ENCODE data around the gene LRRC61.
"Not testable (repeated sequence)": the region's sequence is repeated elsewhere in the genome, so short reads cannot be mapped to it uniquely, and the experiment has no call there.

The LRRC61 gene

DNA sequence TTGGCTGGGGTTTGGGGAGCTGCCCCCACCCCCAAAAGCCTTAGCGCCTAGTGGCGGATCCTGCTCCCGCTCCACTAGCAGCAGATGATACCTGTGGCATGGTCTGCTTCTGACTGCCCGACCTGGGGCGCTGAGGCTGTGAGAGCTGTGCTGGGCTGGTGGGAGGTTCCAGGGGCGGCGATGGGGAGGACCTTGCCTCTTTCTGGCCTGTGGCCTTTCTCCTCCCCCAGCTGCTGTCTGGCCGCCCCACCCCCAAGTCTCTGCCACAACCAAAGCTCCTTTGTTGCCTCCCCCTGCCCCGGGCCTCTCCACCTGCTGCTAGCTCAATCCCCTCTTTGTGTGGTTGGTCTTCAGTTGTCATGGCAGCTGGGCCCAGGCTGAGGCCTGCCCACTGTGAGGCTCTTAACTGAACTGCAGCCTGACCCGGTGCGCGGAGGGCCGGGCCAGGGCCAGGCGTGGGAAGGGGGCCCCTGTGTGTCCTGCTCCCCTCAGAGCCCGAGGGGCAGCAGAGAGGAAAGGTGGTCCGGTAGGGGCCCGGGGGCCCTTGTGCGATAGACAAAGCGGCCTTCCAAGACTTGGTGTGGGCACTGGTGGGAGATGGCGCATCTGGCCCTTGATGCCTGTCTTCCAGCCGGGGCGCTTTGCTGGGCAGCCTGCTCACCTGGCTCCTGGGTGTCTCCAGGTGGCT is 60.7 kb downstream of the LRRC61 start:
- no peak for DNase-seq (ENCODE audit: low read depth)

DNA sequence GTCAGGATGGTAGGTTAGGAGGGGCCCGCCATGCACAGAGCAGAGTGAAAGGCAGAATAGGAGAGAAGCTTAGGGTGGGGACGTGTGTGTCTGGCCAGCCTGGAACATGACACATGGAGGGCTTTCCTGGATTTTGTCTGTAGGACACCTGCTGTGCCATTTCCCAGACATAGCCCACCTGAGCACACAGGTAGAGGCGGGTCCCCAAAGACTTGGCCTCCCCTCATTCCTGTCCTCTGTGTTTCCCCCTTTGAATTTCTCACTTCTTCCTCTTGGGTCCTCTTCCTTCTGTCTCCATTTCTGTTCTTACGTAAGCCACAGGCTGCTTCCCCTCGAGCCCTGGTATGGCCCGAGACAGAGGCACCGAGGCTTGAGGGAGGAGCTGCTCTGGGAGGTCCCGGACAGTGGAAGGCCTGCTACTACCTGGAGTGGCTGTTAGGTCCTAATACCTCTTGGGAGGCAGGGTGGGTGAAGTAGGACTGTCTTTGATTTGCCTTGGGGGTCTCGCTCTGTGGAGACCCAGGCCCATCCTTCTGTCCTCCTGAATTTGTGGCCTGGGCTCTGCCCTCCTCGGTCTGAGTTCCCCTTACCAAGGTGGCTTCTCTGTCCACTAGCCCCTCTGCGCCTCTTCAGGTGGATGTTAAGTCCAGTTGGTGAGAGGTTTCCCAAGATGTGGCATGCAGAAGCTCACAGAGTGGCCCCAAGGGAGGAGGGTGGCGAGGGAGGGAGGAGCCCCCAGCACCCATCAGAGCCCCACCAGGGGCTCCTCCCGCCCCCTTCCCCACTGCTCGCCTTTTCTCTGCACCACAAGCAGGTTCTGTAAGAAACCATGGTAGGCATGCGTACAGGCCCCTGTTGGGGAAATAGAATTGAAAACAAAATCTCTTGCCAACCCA is 61.5 kb downstream of the LRRC61 start:
- no peak for DNase-seq (ENCODE audit: low read depth)

DNA sequence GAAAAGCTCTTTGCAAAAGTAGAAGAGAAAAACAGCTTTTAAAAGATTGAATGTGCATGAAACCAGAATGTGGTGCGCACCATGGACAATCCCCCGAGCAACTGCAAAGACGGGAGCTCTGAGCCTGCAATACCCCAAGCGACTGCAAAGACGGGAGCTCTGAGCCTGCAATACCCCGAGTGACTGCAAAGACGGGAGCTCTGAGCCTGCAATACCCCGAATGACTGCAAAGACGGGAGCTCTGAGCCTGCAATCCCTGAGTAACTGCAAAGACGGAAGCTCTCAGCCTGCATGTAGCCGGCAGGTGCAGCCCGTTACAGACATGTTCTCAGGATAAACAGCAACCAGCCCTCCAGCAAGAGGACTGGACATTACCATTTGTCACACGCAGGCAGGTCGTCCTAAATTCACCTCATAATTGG is 62.2 kb downstream of the LRRC61 start:
- no peak for DNase-seq (ENCODE audit: low read depth)

DNA sequence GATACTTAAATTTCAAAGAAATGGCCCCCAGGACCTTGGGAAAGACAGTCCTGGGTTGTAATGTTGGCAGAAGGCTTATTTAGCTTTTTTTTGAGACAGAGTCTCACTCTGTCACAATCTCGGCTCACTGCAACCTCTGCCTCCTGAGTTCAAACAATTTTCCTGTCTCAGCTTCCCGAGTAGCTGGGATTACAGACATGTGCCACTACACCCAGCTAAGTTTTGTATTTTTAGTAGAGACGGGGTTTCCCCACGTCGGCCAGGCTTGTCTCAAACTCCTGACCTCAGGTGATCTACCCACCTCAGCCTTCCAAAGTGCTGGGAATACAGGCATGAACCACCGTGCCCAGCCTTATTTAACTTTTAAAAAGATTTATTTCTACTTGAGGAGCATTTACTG is 62.7 kb downstream of the LRRC61 start:
- DNase-seq (ENCODE audit: low read depth) = not testable (repeated sequence)
